Thymus (tissue), 11 donors: ENCODE data around the gene LZTFL1. TPM values are rescaled to one million over a fixed set of nuclear protein-coding genes. Genes with fewer than 3 reads are reported as not detected.

Experiments
- DNase-seq, 9 donors: peaks; one replicate each; pipeline ENCODE4 v3.0.0-alpha.2; 2013; ENCODE audit warnings: low spot score in 9 of 9, low read depth in 6 of 9, missing footprints in 1 of 9
- H3K27ac ChIP-seq, 2 donors: one replicate each; pipeline ENCODE4 v1.5.1; 2013; ENCODE audit warnings: control low read depth in 1 of 2, low read depth in 1 of 2, low read length in 1 of 2, mild to moderate bottlenecking in 1 of 2, moderate library complexity in 1 of 2
- H3K27me3 ChIP-seq, 2 donors: one replicate each; pipeline ENCODE4 v1.5.1; 2013; ENCODE audit warnings: low read length in 1 of 2; ENCODE audit not compliant: control insufficient read depth in 2 of 2, insufficient read depth in 1 of 2
- H3K36me3 ChIP-seq, 2 donors: one replicate each; pipeline ENCODE4 v1.5.1; 2013; ENCODE audit warnings: low read length in 1 of 2, mild to moderate bottlenecking in 1 of 2, moderate library complexity in 1 of 2; ENCODE audit not compliant: control insufficient read depth in 2 of 2, insufficient read depth in 2 of 2
- H3K4me1 ChIP-seq, 2 donors: one replicate each; pipeline ENCODE4 v1.5.1; 2013; ENCODE audit warnings: low read length in 2 of 2; ENCODE audit not compliant: control insufficient read depth in 2 of 2, insufficient read depth in 2 of 2
- H3K4me3 ChIP-seq, 2 donors: one replicate each; pipeline ENCODE4 v1.5.1; 2013; ENCODE audit warnings: low read length in 2 of 2, control low read depth in 1 of 2, mild to moderate bottlenecking in 1 of 2
- H3K9me3 ChIP-seq, 2 donors: one replicate each; pipeline ENCODE4 v1.5.1; 2013; ENCODE audit warnings: low read length in 1 of 2, mild to moderate bottlenecking in 1 of 2; ENCODE audit not compliant: control insufficient read depth in 2 of 2, insufficient read depth in 1 of 2
- WGBS: extraction: QIAGEN DNeasy Blood & Tissue Kit; methylation state at CpG from one replicate; pipeline ENCODE4 v1.1.7; 2013; 5-methylcytosine and 5-hydroxymethylcytosine counted together
- polyA plus RNA-seq: library from polyadenylated mRNA; stranded (reverse); fragments of 200-250 nt; gene quantifications from one replicate; pipeline ENCODE4 v1.2.3, GENCODE V29; 2013
- total RNA-seq: library from RNA; stranded (reverse); fragments of 120-200 nt; gene quantifications from one replicate; pipeline ENCODE4 v1.2.4, GENCODE V29; 2013
- donor health status: healthy.

The LZTFL1 gene
- total and polyA plus RNA-seq, 2 donors, result 42.8 to 191 TPM

GRCh38 chr3:45807681-45808540, 34.0 kb downstream of the LZTFL1 start:
- Histone ChIP-seq H3K4me1 (peaks cover 11 to 21% of the 10 kb centered on the region in 2 donors), H3K36me3 (peaks cover 6 to 43% of the 10 kb centered on the region in 2 donors), H3K27me3 (no peaks in the 10 kb centered on the region), H3K9me3 (no peaks in the 10 kb centered on the region), H3K4me3 (no peak overlapping the region), H3K27ac (peak overlapping the region in 1 of 2 donors; percentile 34)
- 80% methylated on average over 10 of the region's 10 CpGs for WGBS
- DNase-seq, result peak in 1 of 9 donors; percentile 47

- WGBS, result over 99% methylated on average over 3 of the region's 3 CpGs
- Histone ChIP-seq H3K9me3 (no peaks in the 10 kb centered on the region), H3K27ac (peak overlapping the region in 1 of 2 donors; percentile 26), H3K4me3 (no peak overlapping the region), H3K27me3 (no peaks in the 10 kb centered on the region), H3K4me1 (peaks cover 11 to 21% of the 10 kb centered on the region in 2 donors), H3K36me3 (peaks cover 7 to 38% of the 10 kb centered on the region in 2 donors)
- DNase-seq, result no peak
Observed at GRCh38 chr3:45807133-45807532, 34.8 kb downstream of the LZTFL1 start.

- Histone ChIP-seq H3K36me3 (peaks cover 14 to 35% of the 10 kb centered on the region in 2 donors), H3K27ac (no peak overlapping the region), H3K27me3 (no peaks in the 10 kb centered on the region), H3K9me3 (no peaks in the 10 kb centered on the region), H3K4me1 (peaks cover 11 to 21% of the 10 kb centered on the region in 2 donors), H3K4me3 (no peak overlapping the region)
- DNase-seq, result no peak
- WGBS, result 54% methylated on average over 3 of the region's 3 CpGs
Observed at GRCh38 chr3:45806072-45806471, 35.8 kb downstream of the LZTFL1 start.

GRCh38 chr3:45803252-45803935, 38.5 kb downstream of the LZTFL1 start:
- no peak for DNase-seq
- Histone ChIP-seq H3K27me3 (peaks cover 0 to 3% of the 10 kb centered on the region in 2 donors), H3K27ac (no peak overlapping the region), H3K4me3 (no peak overlapping the region), H3K36me3 (peaks cover 12 to 30% of the 10 kb centered on the region in 2 donors), H3K9me3 (no peaks in the 10 kb centered on the region), H3K4me1 (peaks cover 6 to 18% of the 10 kb centered on the region in 2 donors)
- 96% methylated on average over 5 of the region's 5 CpGs for WGBS

- WGBS, result 97% methylated on average over 9 of the region's 9 CpGs
- Histone ChIP-seq H3K27me3 (peaks cover 6 to 11% of the 10 kb centered on the region in 2 donors), H3K9me3 (no peaks in the 10 kb centered on the region), H3K27ac (no peak overlapping the region), H3K36me3 (peaks cover 12 to 24% of the 10 kb centered on the region in 2 donors), H3K4me1 (peaks cover 0 to 11% of the 10 kb centered on the region in 2 donors), H3K4me3 (no peak overlapping the region)
- DNase-seq, result no peak
Observed at GRCh38 chr3:45802146-45802545, 39.8 kb downstream of the LZTFL1 start.

GRCh38 chr3:45800611-45801010, 41.3 kb downstream of the LZTFL1 start:
- Histone ChIP-seq H3K4me1 (peaks cover 7 to 15% of the 10 kb centered on the region in 2 donors), H3K9me3 (peaks cover 0 to 3% of the 10 kb centered on the region in 2 donors), H3K27me3 (peaks cover 12 to 26% of the 10 kb centered on the region in 2 donors), H3K4me3 (no peak overlapping the region), H3K27ac (no peak overlapping the region), H3K36me3 (peaks cover 12 to 21% of the 10 kb centered on the region in 2 donors)
- 98% methylated on average over 4 of the region's 4 CpGs for WGBS
- DNase-seq, result no peak

- peaks cover 18 to 37% of the 10 kb centered on the region in 2 donors for H3K27me3 ChIP-seq
- H3K9me3 ChIP-seq, result peaks cover 0 to 3% of the 10 kb centered on the region in 2 donors
- H3K36me3 ChIP-seq, result peaks cover 12 to 16% of the 10 kb centered on the region in 2 donors
- no peak for DNase-seq
- H3K4me3 ChIP-seq, result no peak overlapping the region
- 94% methylated on average over 2 of the region's 2 CpGs for WGBS
- peaks cover 7 to 15% of the 10 kb centered on the region in 2 donors for H3K4me1 ChIP-seq
- no peak overlapping the region for H3K27ac ChIP-seq
Observed at GRCh38 chr3:45799586-45799985, 42.3 kb downstream of the LZTFL1 start.

GRCh38 chr3:45798034-45798433, 43.9 kb downstream of the LZTFL1 start:
- H3K4me1 ChIP-seq, result peaks cover 7 to 15% of the 10 kb centered on the region in 2 donors
- peaks cover 4 to 12% of the 10 kb centered on the region in 2 donors for H3K36me3 ChIP-seq
- WGBS, result 92% methylated on average over 4 of the region's 4 CpGs
- H3K4me3 ChIP-seq, result no peak overlapping the region
- no peak overlapping the region for H3K27ac ChIP-seq
- no peak for DNase-seq
- peaks cover 18 to 46% of the 10 kb centered on the region in 2 donors for H3K27me3 ChIP-seq
- H3K9me3 ChIP-seq, result peaks cover 0 to 3% of the 10 kb centered on the region in 2 donors
